ENCODE data around the gene HK2. TPM values are rescaled to one million over a fixed set of nuclear protein-coding genes. Genes with fewer than 3 reads are reported as not detected.
"Not testable (repeated sequence)": the region's sequence is repeated elsewhere in the genome, so short reads cannot be mapped to it uniquely, and the experiment has no call there.

Gene HK2
- total RNA-seq: 45.8 TPM

GRCh38 chr2:74833418-74834233, at the start of gene HK2:
Gene HK2, plus strand, starts transcription at chr2:74834127. Its CDS starts 454 bp downstream, at chr2:74834581.
- DNase-seq: peak; percentile 78

- DNase-seq: no peak
These were observed 44.7 kb upstream of the HK2 start for GRCh38 chr2:74789271-74789670.

- DNase-seq: no peak
These were observed 41.6 kb upstream of the HK2 start for GRCh38 chr2:74792282-74792681.

- not testable (repeated sequence) for DNase-seq
These were observed 39.0 kb upstream of the HK2 start for GRCh38 chr2:74794878-74795277.

GRCh38 chr2:74806355-74806839, 27.5 kb upstream of the HK2 start:
- DNase-seq: no peak

GRCh38 chr2:74806920-74807319, 27.0 kb upstream of the HK2 start:
- no peak for DNase-seq

- no peak for DNase-seq
These were observed 20.9 kb upstream of the HK2 start for GRCh38 chr2:74812787-74813590.

GRCh38 chr2:74814102-74814501, 19.8 kb upstream of the HK2 start:
- no peak for DNase-seq

- no peak for DNase-seq
These were observed 18.0 kb upstream of the HK2 start for GRCh38 chr2:74815941-74816340.

GRCh38 chr2:74816540-74817303, 17.2 kb upstream of the HK2 start:
- no peak for DNase-seq

GRCh38 chr2:74817304-74817675, 16.6 kb upstream of the HK2 start:
- no peak for DNase-seq

GRCh38 chr2:74819702-74820101, 14.2 kb upstream of the HK2 start:
- DNase-seq: no peak

GRCh38 chr2:74821177-74822126, 12.5 kb upstream of the HK2 start:
- no peak for DNase-seq

- DNase-seq: no peak
These were observed 11.0 kb upstream of the HK2 start for GRCh38 chr2:74822771-74823566.

- no peak for DNase-seq
These were observed 9.2 kb upstream of the HK2 start for GRCh38 chr2:74824679-74825078.

GRCh38 chr2:74828543-74828942, 5.4 kb upstream of the HK2 start:
- no peak for DNase-seq

GRCh38 chr2:74831693-74832530, 2.0 kb upstream of the HK2 start:
- no peak for DNase-seq

- DNase-seq: not testable (repeated sequence)
These were observed 386 bp downstream of the HK2 start for GRCh38 chr2:74834234-74834791.
